ENCODE measurements around the gene EMSY.

Gene EMSY

DNA sequence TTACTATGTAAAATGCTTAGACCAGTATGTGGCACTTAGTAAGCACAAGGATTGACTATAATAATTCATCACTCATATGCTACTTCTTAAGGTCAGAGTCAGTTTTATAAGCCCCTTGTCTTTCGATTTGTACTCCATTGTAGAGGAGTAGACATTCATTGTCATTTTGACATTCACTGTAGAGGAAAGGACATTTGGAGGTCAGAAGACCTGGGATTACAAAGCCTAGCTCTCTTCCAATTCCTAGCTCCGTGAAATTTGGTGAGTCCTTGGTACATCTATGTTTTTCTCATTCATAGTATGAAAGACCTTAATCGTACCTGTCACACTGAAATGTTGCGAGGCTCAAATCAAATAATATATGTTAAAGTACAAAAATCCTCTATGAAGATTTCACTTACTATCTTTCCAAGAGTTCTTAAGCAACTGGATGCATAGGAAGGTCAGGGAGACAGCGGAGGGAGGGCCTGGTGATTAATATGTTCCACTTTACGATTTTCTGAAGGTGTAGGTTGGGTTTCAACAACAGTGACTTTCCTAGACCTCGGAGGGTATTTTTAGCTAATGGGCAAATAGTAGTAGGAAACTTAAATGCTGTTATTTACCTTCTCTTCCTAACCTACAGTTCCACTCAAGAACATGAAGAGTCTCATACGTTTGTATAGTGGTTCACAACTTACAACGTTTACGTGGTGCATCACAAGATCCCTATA, 1.4 kb upstream of the EMSY start:
- H3K9me3 ChIP-seq = no peaks in the 10 kb centered on the region
- peak in 1 of 2 experiments; percentile 70 for DNase-seq (ENCODE audit: low spot score in 2 of 2)
- peaks cover 21% of the 10 kb centered on the region for H3K36me3 ChIP-seq (replicated peaks)
- peaks cover 23% of the 10 kb centered on the region for H3K4me1 ChIP-seq
- peak overlapping the region; percentile 90 for H3K4me3 ChIP-seq
- in situ Hi-C loops (cut with MboI; ENCODE audit: low sequenced_read_pairs) = no loop called here
- H3K27me3 ChIP-seq (ENCODE audit: low read depth) = no peaks in the 10 kb centered on the region

- H3K4me3 ChIP-seq = peak overlapping the region; percentile 90
- no peaks in the 10 kb centered on the region for H3K9me3 ChIP-seq
- in situ Hi-C loops (cut with MboI; ENCODE audit: low sequenced_read_pairs) = no loop called here
- H3K4me1 ChIP-seq = peaks cover 28% of the 10 kb centered on the region
- H3K27me3 ChIP-seq (ENCODE audit: low read depth) = no peaks in the 10 kb centered on the region
- peaks cover 21% of the 10 kb centered on the region for H3K36me3 ChIP-seq (replicated peaks)
- DNase-seq (ENCODE audit: low spot score in 2 of 2) = no peak
These were observed 794 bp upstream of the EMSY start for GRCh38 chr11:76444065-76444383.

DNA sequence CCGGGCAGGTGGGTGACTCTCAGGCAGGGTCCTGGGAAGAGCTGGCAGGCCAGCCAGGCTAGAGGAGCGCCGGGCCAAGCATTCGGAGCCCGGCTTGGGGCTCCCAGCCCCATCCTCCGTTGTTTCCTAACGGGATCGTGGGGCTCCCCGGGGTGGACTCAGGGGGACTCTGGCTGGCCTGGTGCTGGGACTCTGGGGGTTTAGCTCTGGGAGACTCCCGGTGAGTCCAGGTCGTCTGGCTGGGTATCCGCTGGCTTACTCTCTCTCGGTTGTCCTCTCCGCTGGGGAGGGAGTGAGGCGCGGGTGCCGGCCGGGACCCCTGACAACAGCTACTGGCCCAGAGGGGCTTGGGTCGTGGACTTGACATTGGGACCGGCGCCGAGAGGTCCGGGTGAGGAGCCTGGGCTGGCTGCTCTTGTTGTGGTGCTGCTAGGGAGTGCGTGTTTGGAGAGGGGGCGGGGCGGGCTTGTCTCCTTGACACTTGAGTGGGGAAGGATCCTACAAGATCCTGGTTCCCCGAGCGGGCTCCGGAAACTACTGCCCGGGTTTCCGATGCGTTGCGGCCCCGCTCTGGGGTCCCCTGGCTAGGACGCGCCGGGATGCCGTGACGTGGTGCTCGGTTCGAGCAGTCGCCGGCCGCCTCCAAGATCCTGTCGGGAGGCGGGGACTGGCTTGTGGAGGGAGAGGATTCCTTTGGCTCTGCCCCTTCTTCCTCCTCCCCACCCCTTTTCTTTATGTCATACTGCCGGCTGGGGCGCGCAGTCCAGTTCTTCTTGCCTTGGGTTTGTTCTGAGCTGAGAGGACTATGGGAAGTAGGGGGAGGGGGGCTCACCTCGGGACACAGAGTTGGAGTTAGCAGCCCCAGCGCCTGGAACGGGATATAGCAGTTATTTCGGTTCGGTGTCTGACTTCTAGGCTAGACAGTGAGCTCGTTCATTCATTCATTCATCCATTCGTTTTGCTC, 585 bp downstream of the EMSY start:
- Histone ChIP-seq H3K9me3 (no peaks in the 10 kb centered on the region), H3K27me3 (ENCODE audit: low read depth) (no peaks in the 10 kb centered on the region), H3K4me1 (peaks cover 33% of the 10 kb centered on the region), H3K36me3 (replicated peaks) (peaks cover 29% of the 10 kb centered on the region), H3K4me3 (peak overlapping the region; percentile 90)
- in situ Hi-C loops (cut with MboI; ENCODE audit: low sequenced_read_pairs) = no loop called here
- DNase-seq (ENCODE audit: low spot score in 2 of 2) = peak; percentile 94 to 99

DNA sequence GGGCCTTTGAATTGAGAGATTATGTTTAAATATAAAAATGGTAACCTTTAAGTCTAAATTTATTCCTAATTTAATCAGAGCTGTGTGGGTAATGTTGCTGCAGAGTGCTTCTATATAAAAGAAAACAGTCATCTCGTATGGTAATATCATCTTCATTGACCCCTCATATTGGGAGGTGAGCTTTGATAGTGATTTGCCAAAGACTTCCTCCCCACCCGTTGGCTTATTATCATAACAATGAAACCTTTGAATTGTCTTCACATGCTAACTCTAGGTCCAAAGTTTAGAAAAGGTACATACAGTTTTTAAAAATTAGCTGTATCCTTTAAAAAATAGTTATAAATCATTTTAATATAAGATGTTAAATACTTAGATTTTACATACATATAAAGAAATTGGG, 3.7 kb downstream of the EMSY start:
- H3K4me1 ChIP-seq = peaks cover 28% of the 10 kb centered on the region
- no peak overlapping the region for H3K4me3 ChIP-seq
- peaks cover 25% of the 10 kb centered on the region for H3K36me3 ChIP-seq (replicated peaks)
- no peaks in the 10 kb centered on the region for H3K9me3 ChIP-seq
- in situ Hi-C loops (cut with MboI; ENCODE audit: low sequenced_read_pairs) = no loop called here
- no peaks in the 10 kb centered on the region for H3K27me3 ChIP-seq (ENCODE audit: low read depth)
- DNase-seq (ENCODE audit: low spot score in 2 of 2) = peak in 1 of 2 experiments; percentile 32

DNA sequence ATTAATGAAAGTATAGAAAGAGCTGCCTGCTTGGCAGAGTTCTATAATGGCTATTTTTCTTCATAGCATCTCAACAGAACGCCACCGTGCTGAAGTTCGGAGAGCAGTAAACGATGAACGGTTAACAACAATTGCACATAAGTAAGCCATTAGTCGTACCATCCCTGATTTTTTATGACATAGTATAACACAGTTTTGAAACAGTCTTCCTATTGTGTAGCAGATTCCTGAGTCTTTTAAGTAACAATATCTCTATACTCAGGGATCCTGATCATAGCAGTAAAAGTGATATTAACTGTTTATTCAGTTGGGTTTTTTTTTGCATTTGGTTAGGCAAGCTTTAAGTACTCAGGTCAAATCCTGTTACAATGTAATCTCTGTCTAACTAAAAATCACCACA, 8.4 kb downstream of the EMSY start:
- Histone ChIP-seq H3K36me3 (replicated peaks) (peaks cover 19% of the 10 kb centered on the region), H3K27me3 (ENCODE audit: low read depth) (no peaks in the 10 kb centered on the region), H3K4me3 (no peak overlapping the region), H3K4me1 (peaks cover 47% of the 10 kb centered on the region), H3K9me3 (no peaks in the 10 kb centered on the region)
- in situ Hi-C loops (cut with MboI; ENCODE audit: low sequenced_read_pairs) = no loop called here
- no peak for DNase-seq (ENCODE audit: low spot score in 2 of 2)

- in situ Hi-C loops (cut with MboI; ENCODE audit: low sequenced_read_pairs) = no loop called here
- H3K27me3 ChIP-seq (ENCODE audit: low read depth) = no peaks in the 10 kb centered on the region
- peaks cover 22% of the 10 kb centered on the region for H3K36me3 ChIP-seq (replicated peaks)
- peak; percentile 89 to 96 for DNase-seq (ENCODE audit: low spot score in 2 of 2)
- H3K4me1 ChIP-seq = peaks cover 35% of the 10 kb centered on the region
- H3K4me3 ChIP-seq = no peak overlapping the region
- H3K9me3 ChIP-seq = no peaks in the 10 kb centered on the region
These were observed 10.5 kb downstream of the EMSY start for GRCh38 chr11:76455331-76455730.

- H3K4me3 ChIP-seq = no peak overlapping the region
- H3K4me1 ChIP-seq = peaks cover 35% of the 10 kb centered on the region
- no peak for DNase-seq (ENCODE audit: low spot score in 2 of 2)
- no peaks in the 10 kb centered on the region for H3K9me3 ChIP-seq
- peaks cover 22% of the 10 kb centered on the region for H3K36me3 ChIP-seq (replicated peaks)
- no peaks in the 10 kb centered on the region for H3K27me3 ChIP-seq (ENCODE audit: low read depth)
- in situ Hi-C loops (cut with MboI; ENCODE audit: low sequenced_read_pairs) = no loop called here
These were observed 11.1 kb downstream of the EMSY start for GRCh38 chr11:76455931-76456330.

- in situ Hi-C loops (cut with MboI; ENCODE audit: low sequenced_read_pairs) = no loop called here
- DNase-seq (ENCODE audit: low spot score in 2 of 2) = peak in 1 of 2 experiments; percentile 29
- H3K4me3 ChIP-seq = no peak overlapping the region
- peaks cover 35% of the 10 kb centered on the region for H3K4me1 ChIP-seq
- H3K9me3 ChIP-seq = no peaks in the 10 kb centered on the region
- H3K27me3 ChIP-seq (ENCODE audit: low read depth) = no peaks in the 10 kb centered on the region
- peaks cover 22% of the 10 kb centered on the region for H3K36me3 ChIP-seq (replicated peaks)
These were observed 11.8 kb downstream of the EMSY start for GRCh38 chr11:76456571-76456970.

DNA sequence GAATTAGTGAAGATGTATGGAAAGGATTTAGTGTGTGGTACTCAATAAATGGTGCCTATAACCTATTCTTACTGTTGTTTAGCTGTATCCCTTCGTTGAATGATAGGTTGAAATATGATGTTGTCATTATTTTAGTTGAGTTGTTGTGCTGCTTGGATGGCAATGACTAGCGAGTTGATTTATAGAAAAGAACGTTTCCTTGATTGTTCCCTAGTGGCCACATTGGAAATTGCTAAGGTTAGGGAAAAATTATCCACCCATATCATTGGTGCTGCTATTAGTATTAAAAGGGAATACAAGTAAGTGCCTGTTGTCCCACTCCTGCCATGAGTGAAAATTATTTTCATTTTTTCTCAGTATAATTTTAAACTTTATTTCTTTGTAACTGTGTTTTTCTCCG, 14.5 kb downstream of the EMSY start:
- H3K4me3 ChIP-seq = no peak overlapping the region
- no peaks in the 10 kb centered on the region for H3K9me3 ChIP-seq
- H3K36me3 ChIP-seq (replicated peaks) = peaks cover 21% of the 10 kb centered on the region
- DNase-seq (ENCODE audit: low spot score in 2 of 2) = no peak
- no peaks in the 10 kb centered on the region for H3K27me3 ChIP-seq (ENCODE audit: low read depth)
- in situ Hi-C loops (cut with MboI; ENCODE audit: low sequenced_read_pairs) = no loop called here
- H3K4me1 ChIP-seq = peaks cover 28% of the 10 kb centered on the region

DNA sequence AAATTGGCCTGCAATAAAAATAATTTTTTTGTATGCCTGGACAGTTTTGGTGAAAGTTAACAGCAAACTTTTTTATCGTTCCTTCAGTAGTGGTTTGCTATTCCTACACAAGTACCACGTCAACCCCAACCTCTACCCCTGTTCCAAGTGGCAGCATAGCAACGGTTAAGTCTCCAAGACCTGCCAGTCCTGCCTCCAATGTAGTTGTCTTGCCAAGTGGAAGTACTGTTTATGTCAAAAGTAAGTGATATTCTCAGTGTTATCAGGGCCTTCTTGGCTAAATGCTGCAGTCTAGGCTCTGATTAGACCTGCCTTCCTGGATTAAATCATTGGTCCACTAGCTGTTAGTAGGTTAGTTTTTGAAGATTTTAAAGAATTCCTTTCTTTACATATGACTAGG, 15.0 kb downstream of the EMSY start:
- in situ Hi-C loops (cut with MboI; ENCODE audit: low sequenced_read_pairs) = no loop called here
- Histone ChIP-seq H3K36me3 (replicated peaks) (peaks cover 21% of the 10 kb centered on the region), H3K27me3 (ENCODE audit: low read depth) (no peaks in the 10 kb centered on the region), H3K9me3 (no peaks in the 10 kb centered on the region), H3K4me1 (peaks cover 22% of the 10 kb centered on the region), H3K4me3 (no peak overlapping the region)
- no peak for DNase-seq (ENCODE audit: low spot score in 2 of 2)

- Histone ChIP-seq H3K36me3 (replicated peaks) (peaks cover 21% of the 10 kb centered on the region), H3K9me3 (no peaks in the 10 kb centered on the region), H3K27me3 (ENCODE audit: low read depth) (no peaks in the 10 kb centered on the region), H3K4me3 (no peak overlapping the region), H3K4me1 (no peaks in the 10 kb centered on the region; the same call in none of the 2 replicates)
- no peak for DNase-seq (ENCODE audit: low spot score in 2 of 2)
- in situ Hi-C loops (cut with MboI; ENCODE audit: low sequenced_read_pairs) = no loop called here
These were observed 17.5 kb downstream of the EMSY start for GRCh38 chr11:76462317-76462716.

DNA sequence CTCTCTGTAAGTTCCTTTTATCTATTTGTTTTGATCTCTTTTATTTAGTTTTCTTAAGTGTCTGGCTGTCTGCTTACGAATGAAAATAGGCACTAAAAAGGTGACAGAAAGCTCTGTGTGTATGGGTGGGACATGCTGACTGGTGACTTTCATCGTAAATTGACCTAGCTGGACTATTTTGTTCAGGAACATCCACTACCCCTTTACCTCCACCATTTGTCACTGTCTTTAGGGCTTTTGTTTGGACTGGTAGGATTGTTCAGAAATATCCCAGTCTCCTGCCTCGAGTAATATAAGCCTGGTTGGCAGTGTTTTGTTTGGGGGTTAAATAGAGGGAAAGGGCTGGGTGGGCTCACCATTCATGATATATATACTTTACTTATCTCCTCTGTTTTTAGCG, 20.9 kb downstream of the EMSY start:
- in situ Hi-C loops (cut with MboI; ENCODE audit: low sequenced_read_pairs) = no loop called here
- DNase-seq (ENCODE audit: low spot score in 2 of 2) = no peak
- H3K36me3 ChIP-seq (replicated peaks) = peaks cover 17% of the 10 kb centered on the region
- no peaks in the 10 kb centered on the region for H3K27me3 ChIP-seq (ENCODE audit: low read depth)
- H3K9me3 ChIP-seq = no peaks in the 10 kb centered on the region
- no peak overlapping the region for H3K4me3 ChIP-seq
- H3K4me1 ChIP-seq = no peaks in the 10 kb centered on the region; the same call in 1 of the 2 replicates

GRCh38 chr11:76466666-76467065, 21.8 kb downstream of the EMSY start:
- Histone ChIP-seq H3K4me1 (no peaks in the 10 kb centered on the region; the same call in 1 of the 2 replicates), H3K36me3 (replicated peaks) (peaks cover 21% of the 10 kb centered on the region), H3K4me3 (no peak overlapping the region), H3K27me3 (ENCODE audit: low read depth) (no peaks in the 10 kb centered on the region), H3K9me3 (no peaks in the 10 kb centered on the region)
- no peak for DNase-seq (ENCODE audit: low spot score in 2 of 2)
- in situ Hi-C loops (cut with MboI; ENCODE audit: low sequenced_read_pairs) = no loop called here

DNA sequence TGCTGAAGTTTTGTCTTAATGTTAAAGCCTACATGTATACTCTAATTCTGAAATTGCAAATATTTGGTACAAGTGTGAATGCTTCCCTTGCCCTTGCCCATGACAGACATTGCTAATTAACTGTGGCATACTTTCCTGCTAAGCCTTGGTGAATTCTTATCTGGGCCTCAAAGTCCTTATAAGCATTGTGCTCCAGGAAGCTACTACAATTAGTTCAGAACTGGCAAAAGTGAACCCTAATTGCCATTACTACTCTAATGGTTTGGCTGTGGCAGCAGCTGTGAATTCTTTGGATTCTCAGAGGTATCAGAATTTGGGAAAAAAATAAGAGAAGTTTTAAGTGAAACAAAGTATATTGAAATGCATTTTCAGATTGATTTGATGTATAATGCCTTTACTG, 24.3 kb downstream of the EMSY start:
- H3K36me3 ChIP-seq (replicated peaks) = peaks cover 24% of the 10 kb centered on the region
- H3K4me3 ChIP-seq = no peak overlapping the region
- H3K4me1 ChIP-seq = no peaks in the 10 kb centered on the region; the same call in 1 of the 2 replicates
- in situ Hi-C loops (cut with MboI; ENCODE audit: low sequenced_read_pairs) = no loop called here
- no peaks in the 10 kb centered on the region for H3K9me3 ChIP-seq
- DNase-seq (ENCODE audit: low spot score in 2 of 2) = no peak
- H3K27me3 ChIP-seq (ENCODE audit: low read depth) = no peaks in the 10 kb centered on the region

Data from HAP-1 (cell line).